ENCODE data around the gene ZPBP2. TPM values are rescaled to one million over a fixed set of nuclear protein-coding genes. Genes with fewer than 3 reads are reported as not detected.

Gene ZPBP2, protein sequence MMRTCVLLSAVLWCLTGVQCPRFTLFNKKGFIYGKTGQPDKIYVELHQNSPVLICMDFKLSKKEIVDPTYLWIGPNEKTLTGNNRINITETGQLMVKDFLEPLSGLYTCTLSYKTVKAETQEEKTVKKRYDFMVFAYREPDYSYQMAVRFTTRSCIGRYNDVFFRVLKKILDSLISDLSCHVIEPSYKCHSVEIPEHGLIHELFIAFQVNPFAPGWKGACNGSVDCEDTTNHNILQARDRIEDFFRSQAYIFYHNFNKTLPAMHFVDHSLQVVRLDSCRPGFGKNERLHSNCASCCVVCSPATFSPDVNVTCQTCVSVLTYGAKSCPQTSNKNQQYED
- not detected in 2 replicates for total RNA-seq
- polyA plus RNA-seq: not detected in 2 replicates

DNA sequence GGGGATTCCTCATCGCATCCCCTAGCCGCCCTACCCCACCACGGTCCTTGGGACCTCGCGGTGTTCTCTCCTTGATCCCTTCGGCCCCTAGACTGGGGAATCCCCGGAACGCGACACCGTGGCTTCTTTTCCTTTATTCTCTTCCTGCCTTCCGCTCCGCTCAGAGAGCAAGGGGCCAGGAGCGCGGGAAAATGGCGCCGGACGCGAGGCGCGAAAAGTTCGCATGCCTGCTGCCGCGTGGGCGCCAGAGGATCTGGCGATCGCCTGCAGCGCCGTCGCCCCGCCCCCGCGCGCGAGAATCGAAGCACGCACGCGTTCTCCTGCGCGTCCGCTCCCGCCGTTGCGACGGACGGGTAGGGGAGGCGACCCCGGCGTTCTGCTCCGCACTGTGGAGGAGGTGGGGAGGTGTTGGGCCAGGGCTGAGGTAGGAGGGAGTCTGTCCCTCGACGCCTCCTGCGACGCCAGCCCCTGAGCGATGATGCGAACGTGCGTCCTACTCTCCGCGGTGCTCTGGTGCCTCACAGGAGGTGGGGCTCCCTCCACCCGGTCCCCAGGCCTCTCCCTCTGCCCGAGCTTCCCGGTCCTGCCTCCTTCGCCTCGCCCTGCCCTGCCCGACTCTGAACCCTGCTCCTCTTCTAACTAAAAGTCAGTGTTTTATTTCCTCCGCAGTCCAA, at the start of gene ZPBP2:
TSS of gene ZPBP2 (plus strand) at position 323 of the 674 bp plus-strand sequence. CDS start at position 476, 153 bp downstream.
- H3K27ac ChIP-seq: no peak within 1 kb of the TSS
- peaks cover 43% of the 10 kb centered on the region for H3K27me3 ChIP-seq
- no peak for DNase-seq (ENCODE audit: low read depth in 1 of 2, low spot score in 1 of 2)
- TF ChIP-seq, protein P1, sequence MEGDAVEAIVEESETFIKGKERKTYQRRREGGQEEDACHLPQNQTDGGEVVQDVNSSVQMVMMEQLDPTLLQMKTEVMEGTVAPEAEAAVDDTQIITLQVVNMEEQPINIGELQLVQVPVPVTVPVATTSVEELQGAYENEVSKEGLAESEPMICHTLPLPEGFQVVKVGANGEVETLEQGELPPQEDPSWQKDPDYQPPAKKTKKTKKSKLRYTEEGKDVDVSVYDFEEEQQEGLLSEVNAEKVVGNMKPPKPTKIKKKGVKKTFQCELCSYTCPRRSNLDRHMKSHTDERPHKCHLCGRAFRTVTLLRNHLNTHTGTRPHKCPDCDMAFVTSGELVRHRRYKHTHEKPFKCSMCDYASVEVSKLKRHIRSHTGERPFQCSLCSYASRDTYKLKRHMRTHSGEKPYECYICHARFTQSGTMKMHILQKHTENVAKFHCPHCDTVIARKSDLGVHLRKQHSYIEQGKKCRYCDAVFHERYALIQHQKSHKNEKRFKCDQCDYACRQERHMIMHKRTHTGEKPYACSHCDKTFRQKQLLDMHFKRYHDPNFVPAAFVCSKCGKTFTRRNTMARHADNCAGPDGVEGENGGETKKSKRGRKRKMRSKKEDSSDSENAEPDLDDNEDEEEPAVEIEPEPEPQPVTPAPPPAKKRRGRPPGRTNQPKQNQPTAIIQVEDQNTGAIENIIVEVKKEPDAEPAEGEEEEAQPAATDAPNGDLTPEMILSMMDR (IDR thresholded peaks at IDR 0.05; ENCODE audit: low read depth, low read length): no peak
- H3K9me3 ChIP-seq (ENCODE audit: low read depth): no peaks in the 10 kb centered on the region
- no peak within 1 kb of the TSS for H3K4me3 ChIP-seq
- H3K36me3 ChIP-seq: no peaks in the 10 kb centered on the region
- H3K4me1 ChIP-seq (ENCODE audit: low read depth): no peaks in the 10 kb centered on the region

DNA sequence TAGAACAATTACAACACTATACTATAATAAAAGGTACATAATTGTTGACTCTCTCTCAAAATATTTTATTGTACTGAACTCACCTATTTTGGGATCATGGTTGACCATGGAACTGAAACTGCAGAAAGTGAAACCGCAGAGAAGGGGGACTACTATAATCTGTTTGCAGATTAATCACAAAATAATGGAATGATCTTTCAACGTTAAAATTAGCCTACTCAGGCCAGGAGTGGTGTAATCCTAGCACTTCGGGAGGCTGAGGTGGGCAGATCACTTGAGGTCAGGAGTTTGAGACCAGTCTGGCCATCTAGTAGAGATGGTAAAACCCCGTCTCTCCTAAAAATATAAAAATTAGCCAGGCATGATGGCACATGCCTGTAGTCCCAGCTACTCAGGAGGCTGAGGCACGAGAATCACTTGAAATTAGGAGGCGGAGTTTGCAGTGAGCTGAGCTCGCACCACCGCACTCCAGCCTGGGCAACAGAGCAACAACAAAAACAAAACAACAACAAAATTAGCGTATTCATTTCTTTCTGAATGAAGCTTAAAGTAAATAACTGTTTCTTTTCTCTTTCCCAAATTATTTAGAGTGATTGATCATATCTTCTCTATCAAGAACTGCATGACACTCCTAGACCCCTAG, 49.5 kb upstream of the ZPBP2 start:
- Histone ChIP-seq H3K36me3 (no peaks in the 10 kb centered on the region), H3K4me1 (ENCODE audit: low read depth) (no peaks in the 10 kb centered on the region), H3K4me3 (no peak overlapping the region), H3K9me3 (ENCODE audit: low read depth) (no peaks in the 10 kb centered on the region), H3K27ac (no peak overlapping the region), H3K27me3 (no peaks in the 10 kb centered on the region)
- TF ChIP-seq, protein P1 (IDR thresholded peaks at IDR 0.05; ENCODE audit: low read depth, low read length): no peak
- DNase-seq (ENCODE audit: low read depth in 1 of 2, low spot score in 1 of 2): no peak

DNA sequence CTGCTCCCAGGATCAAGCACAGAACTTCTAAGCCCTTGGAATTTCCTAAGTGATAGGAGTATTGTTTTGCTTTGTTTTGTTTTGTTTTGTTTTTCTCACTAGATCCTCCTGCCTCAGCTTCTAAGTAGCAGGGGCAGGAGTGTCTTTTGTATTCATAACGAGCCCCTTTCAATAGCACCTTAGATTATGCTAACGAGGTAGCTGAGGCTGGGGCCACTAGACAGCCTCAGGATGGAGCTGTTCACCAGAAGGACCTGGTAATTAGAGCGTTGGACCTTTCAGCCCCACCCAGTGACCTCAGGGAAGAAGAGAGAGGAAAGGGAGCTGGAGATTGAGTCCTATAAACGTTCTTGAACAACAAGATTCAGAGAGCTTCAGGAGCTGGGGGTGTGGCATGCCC, 47.5 kb upstream of the ZPBP2 start:
- Histone ChIP-seq H3K4me3 (no peak overlapping the region), H3K27me3 (no peaks in the 10 kb centered on the region), H3K9me3 (ENCODE audit: low read depth) (no peaks in the 10 kb centered on the region), H3K36me3 (no peaks in the 10 kb centered on the region), H3K4me1 (ENCODE audit: low read depth) (no peaks in the 10 kb centered on the region), H3K27ac (no peak overlapping the region)
- no peak for DNase-seq (ENCODE audit: low read depth in 1 of 2, low spot score in 1 of 2)
- TF ChIP-seq, protein P1 (IDR thresholded peaks at IDR 0.05; ENCODE audit: low read depth, low read length): no peak

DNA sequence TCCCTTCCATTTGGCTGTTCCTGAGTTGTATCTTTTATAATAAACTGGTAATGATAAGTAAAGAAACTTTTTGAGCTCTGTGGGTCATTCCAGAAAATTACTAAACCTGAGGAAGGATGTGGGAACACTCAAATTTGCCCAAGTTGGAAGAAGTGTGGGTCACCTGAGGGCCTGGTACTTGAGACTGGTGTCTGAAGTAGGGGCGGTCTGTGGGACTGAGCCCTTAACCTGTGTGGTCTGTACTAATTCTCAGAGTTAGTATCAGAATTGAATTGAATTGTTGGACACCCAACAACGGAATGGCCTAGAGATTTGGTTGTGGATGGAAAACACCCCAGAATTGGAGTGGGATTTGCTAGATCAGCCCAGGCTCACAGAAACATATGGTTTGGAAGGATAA, 47.0 kb upstream of the ZPBP2 start:
- Histone ChIP-seq H3K36me3 (no peaks in the 10 kb centered on the region), H3K27me3 (no peaks in the 10 kb centered on the region), H3K4me1 (ENCODE audit: low read depth) (no peaks in the 10 kb centered on the region), H3K4me3 (no peak overlapping the region), H3K9me3 (ENCODE audit: low read depth) (no peaks in the 10 kb centered on the region), H3K27ac (no peak overlapping the region)
- DNase-seq (ENCODE audit: low read depth in 1 of 2, low spot score in 1 of 2): no peak
- TF ChIP-seq, protein P1 (IDR thresholded peaks at IDR 0.05; ENCODE audit: low read depth, low read length): no peak

DNA sequence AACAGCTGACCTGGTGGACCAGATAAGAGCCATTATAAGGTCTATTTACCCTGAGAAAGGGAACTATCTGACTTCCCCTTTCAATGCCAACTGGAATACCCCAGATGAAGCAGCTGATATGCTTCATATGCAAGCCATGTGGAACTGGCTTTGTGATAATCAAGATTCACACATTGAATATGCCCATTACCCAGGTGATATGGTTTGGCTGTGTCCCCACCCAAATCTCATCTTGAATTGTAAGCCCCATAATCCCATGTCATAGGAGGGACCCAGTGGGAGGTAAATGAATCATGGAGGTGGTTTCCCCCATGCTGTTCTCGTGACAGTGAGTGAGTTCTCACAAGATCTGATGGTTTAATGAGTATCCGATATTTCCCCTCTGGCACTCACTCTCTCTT, 46.0 kb upstream of the ZPBP2 start:
- H3K27ac ChIP-seq: no peak overlapping the region
- no peak for DNase-seq (ENCODE audit: low read depth in 1 of 2, low spot score in 1 of 2)
- no peaks in the 10 kb centered on the region for H3K4me1 ChIP-seq (ENCODE audit: low read depth)
- no peaks in the 10 kb centered on the region for H3K27me3 ChIP-seq
- no peaks in the 10 kb centered on the region for H3K9me3 ChIP-seq (ENCODE audit: low read depth)
- TF ChIP-seq, protein P1 (IDR thresholded peaks at IDR 0.05; ENCODE audit: low read depth, low read length): no peak
- H3K4me3 ChIP-seq: no peak overlapping the region
- H3K36me3 ChIP-seq: no peaks in the 10 kb centered on the region

Data from cardiac muscle cell (in vitro differentiated cells and primary cell).